ENCODE results near the gene CCBE1.

- TF ChIP-seq CTCF (IDR thresholded peaks at IDR 0.05) = no peak
- TF ChIP-seq ZFX (IDR thresholded peaks at IDR 0.05; ENCODE audit: borderline replicate concordance) = no peak
Observed at GRCh38 chr18:59454909-59455727, 242.1 kb downstream of the CCBE1 start.
